ENCODE data around the gene NRIP1. TPM values are rescaled to one million over a fixed set of nuclear protein-coding genes. Genes with fewer than 3 reads are reported as not detected.

The NRIP1 gene
- total RNA-seq, 1 donor, result 121 TPM

GRCh38 chr21:15065392-15066122 is 757 bp upstream of the NRIP1 start:
- DNase-seq (ENCODE audit: low read depth in 2 of 3, low spot score in 2 of 3), result peak; percentile 44 to 96 (median 89)

- no peak for DNase-seq (ENCODE audit: low read depth in 2 of 3, low spot score in 2 of 3)
Observed at GRCh38 chr21:15063814-15064575, 805 bp downstream of the NRIP1 start.

GRCh38 chr21:15063081-15063813 is 1.6 kb downstream of the NRIP1 start:
- no peak for DNase-seq (ENCODE audit: low read depth in 2 of 3, low spot score in 2 of 3)

- DNase-seq (ENCODE audit: low read depth in 2 of 3, low spot score in 2 of 3), result peak in 2 of 3 donors; percentile 41 to 78
Observed at GRCh38 chr21:15062606-15062965, 2.2 kb downstream of the NRIP1 start.

- DNase-seq (ENCODE audit: low read depth in 2 of 3, low spot score in 2 of 3), result peak in 1 of 3 donors; percentile 40
Observed at GRCh38 chr21:15061747-15062605, 2.8 kb downstream of the NRIP1 start.

GRCh38 chr21:15061279-15061678 is 3.5 kb downstream of the NRIP1 start:
- no peak for DNase-seq (ENCODE audit: low read depth in 2 of 3, low spot score in 2 of 3)

- DNase-seq (ENCODE audit: low read depth in 2 of 3, low spot score in 2 of 3), result no peak
Observed at GRCh38 chr21:15060543-15061175, 4.1 kb downstream of the NRIP1 start.

GRCh38 chr21:15059397-15059796 is 5.4 kb downstream of the NRIP1 start:
- DNase-seq (ENCODE audit: low read depth in 2 of 3, low spot score in 2 of 3), result no peak

- no peak for DNase-seq (ENCODE audit: low read depth in 2 of 3, low spot score in 2 of 3)
Observed at GRCh38 chr21:15058854-15059263, 5.9 kb downstream of the NRIP1 start.

- no peak for DNase-seq (ENCODE audit: low read depth in 2 of 3, low spot score in 2 of 3)
Observed at GRCh38 chr21:15057285-15057684, 7.5 kb downstream of the NRIP1 start.

GRCh38 chr21:15054606-15055239 is 10.1 kb downstream of the NRIP1 start:
- DNase-seq (ENCODE audit: low read depth in 2 of 3, low spot score in 2 of 3), result no peak

GRCh38 chr21:15054089-15054488 is 10.7 kb downstream of the NRIP1 start:
- peak in 1 of 3 donors; percentile 53 for DNase-seq (ENCODE audit: low read depth in 2 of 3, low spot score in 2 of 3)

GRCh38 chr21:15053500-15053899 is 11.3 kb downstream of the NRIP1 start:
- DNase-seq (ENCODE audit: low read depth in 2 of 3, low spot score in 2 of 3), result no peak

- DNase-seq (ENCODE audit: low read depth in 2 of 3, low spot score in 2 of 3), result no peak
Observed at GRCh38 chr21:15052459-15052763, 12.4 kb downstream of the NRIP1 start.

GRCh38 chr21:15051644-15052458 is 12.9 kb downstream of the NRIP1 start:
- no peak for DNase-seq (ENCODE audit: low read depth in 2 of 3, low spot score in 2 of 3)

GRCh38 chr21:15050568-15051377 is 14.0 kb downstream of the NRIP1 start:
- DNase-seq (ENCODE audit: low read depth in 2 of 3, low spot score in 2 of 3), result no peak

GRCh38 chr21:15045017-15045416 is 19.8 kb downstream of the NRIP1 start:
- no peak for DNase-seq (ENCODE audit: low read depth in 2 of 3, low spot score in 2 of 3)

- DNase-seq (ENCODE audit: low read depth in 2 of 3, low spot score in 2 of 3), result no peak
Observed at GRCh38 chr21:15042531-15042930, 22.3 kb downstream of the NRIP1 start.

Data from hematopoietic multipotent progenitor cell (in vitro differentiated cells).